Measurements from ENCODE around the gene SNX10. TPM values are rescaled to one million over a fixed set of nuclear protein-coding genes. Genes with fewer than 3 reads are reported as not detected.

The SNX10 gene
- total RNA-seq, 1 donor from 2014 or later, result 13.8 TPM

- Mint-ChIP-seq H3K27me3 (ENCODE audit: unreplicated experiment) (no peaks in the 10 kb centered on the region), H3K4me1 (ENCODE audit: unreplicated experiment) (peaks cover 8% of the 10 kb centered on the region), H3K36me3 (ENCODE audit: low read depth, unreplicated experiment) (no peaks in the 10 kb centered on the region), H3K9me3 (ENCODE audit: unreplicated experiment) (no peaks in the 10 kb centered on the region), H3K4me3 (ENCODE audit: unreplicated experiment) (no peak overlapping the region), H3K27ac (ENCODE audit: unreplicated experiment) (no peak overlapping the region)
- TF ChIP-seq CTCF (IDR thresholded peaks at IDR 0.05; ENCODE audit: unreplicated experiment), result no peak
- DNase-seq (ENCODE audit: low spot score), result no peak
Measured at GRCh38 chr7:26317211-26317610, 25.5 kb downstream of the SNX10 start.

GRCh38 chr7:26318921-26319320, 27.3 kb downstream of the SNX10 start:
- no peaks in the 10 kb centered on the region for H3K9me3 Mint-ChIP-seq (ENCODE audit: unreplicated experiment)
- no peak for DNase-seq (ENCODE audit: low spot score)
- TF ChIP-seq CTCF (IDR thresholded peaks at IDR 0.05; ENCODE audit: unreplicated experiment), result no peak

GRCh38 chr7:26319636-26320035, 28.0 kb downstream of the SNX10 start:
- TF ChIP-seq CTCF (IDR thresholded peaks at IDR 0.05; ENCODE audit: unreplicated experiment), result no peak
- Mint-ChIP-seq H3K27me3 (ENCODE audit: unreplicated experiment) (peaks cover 1% of the 10 kb centered on the region), H3K27ac (ENCODE audit: unreplicated experiment) (no peak overlapping the region), H3K9me3 (ENCODE audit: unreplicated experiment) (no peaks in the 10 kb centered on the region), H3K4me3 (ENCODE audit: unreplicated experiment) (no peak overlapping the region), H3K4me1 (ENCODE audit: unreplicated experiment) (peaks cover 8% of the 10 kb centered on the region), H3K36me3 (ENCODE audit: low read depth, unreplicated experiment) (no peaks in the 10 kb centered on the region)
- DNase-seq (ENCODE audit: low spot score), result no peak

More at GRCh38 chr7:26318921-26319320, 27.3 kb downstream of the SNX10 start:
- Mint-ChIP-seq H3K27me3 (ENCODE audit: unreplicated experiment) (peaks cover 1% of the 10 kb centered on the region), H3K36me3 (ENCODE audit: low read depth, unreplicated experiment) (no peaks in the 10 kb centered on the region), H3K4me3 (ENCODE audit: unreplicated experiment) (no peak overlapping the region), H3K4me1 (ENCODE audit: unreplicated experiment) (peaks cover 8% of the 10 kb centered on the region), H3K27ac (ENCODE audit: unreplicated experiment) (no peak overlapping the region)

GRCh38 chr7:26320878-26321277, 29.2 kb downstream of the SNX10 start:
- no peaks in the 10 kb centered on the region for H3K9me3 Mint-ChIP-seq (ENCODE audit: unreplicated experiment)
- no peak overlapping the region for H3K4me3 Mint-ChIP-seq (ENCODE audit: unreplicated experiment)
- H3K27me3 Mint-ChIP-seq (ENCODE audit: unreplicated experiment), result peaks cover 1% of the 10 kb centered on the region
- peaks cover 8% of the 10 kb centered on the region for H3K4me1 Mint-ChIP-seq (ENCODE audit: unreplicated experiment)
- no peak for DNase-seq (ENCODE audit: low spot score)
- H3K36me3 Mint-ChIP-seq (ENCODE audit: low read depth, unreplicated experiment), result no peaks in the 10 kb centered on the region
- no peak for TF ChIP-seq CTCF (IDR thresholded peaks at IDR 0.05; ENCODE audit: unreplicated experiment)
- H3K27ac Mint-ChIP-seq (ENCODE audit: unreplicated experiment), result no peak overlapping the region

DNA sequence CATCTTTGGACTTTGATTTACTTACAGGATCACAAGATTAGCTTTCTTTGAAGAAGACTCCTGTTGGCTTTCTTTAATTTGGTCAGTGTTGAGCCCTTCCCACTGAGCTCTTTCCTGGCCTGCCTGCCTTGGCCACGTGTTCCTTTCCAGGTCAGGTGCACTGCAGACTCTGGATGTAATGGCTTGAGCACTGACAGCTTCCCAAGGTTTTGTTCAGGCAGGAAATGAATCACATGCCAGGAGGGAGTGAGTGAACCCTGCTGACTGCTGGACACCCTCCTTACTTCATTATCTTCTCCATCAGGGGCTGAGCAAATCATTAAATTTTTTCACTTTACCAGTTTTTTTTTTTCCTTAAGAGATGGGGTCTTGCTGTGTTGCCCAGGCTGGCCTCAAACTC, 29.8 kb downstream of the SNX10 start:
- Mint-ChIP-seq H3K4me3 (ENCODE audit: unreplicated experiment) (no peak overlapping the region), H3K4me1 (ENCODE audit: unreplicated experiment) (peaks cover 8% of the 10 kb centered on the region), H3K9me3 (ENCODE audit: unreplicated experiment) (no peaks in the 10 kb centered on the region), H3K36me3 (ENCODE audit: low read depth, unreplicated experiment) (no peaks in the 10 kb centered on the region), H3K27ac (ENCODE audit: unreplicated experiment) (no peak overlapping the region), H3K27me3 (ENCODE audit: unreplicated experiment) (peaks cover 1% of the 10 kb centered on the region)
- TF ChIP-seq CTCF (IDR thresholded peaks at IDR 0.05; ENCODE audit: unreplicated experiment), result no peak
- DNase-seq (ENCODE audit: low spot score), result no peak

All from endothelial cell (in vitro differentiated cells).